Neural progenitor cell (in vitro differentiated cells): ENCODE data around the gene GUCA2A. TPM values are rescaled to one million over a fixed set of nuclear protein-coding genes. Genes with fewer than 3 reads are reported as not detected.

Experiments
- DNase-seq: peaks from one replicate; pipeline ENCODE4 v3.0.0-alpha.2; 2016; ENCODE audit warnings: low spot score
- H2AFZ ChIP-seq: fragments of 200-600 bp; sonication (generic); replicated peaks from 2 replicates; pipeline ENCODE4 v1.6.1; 2016; ENCODE audit warnings: antibody characterized with exemption
- H3F3A ChIP-seq: fragments of 200-600 bp; sonication (generic); 2 replicates; pipeline ENCODE4 v1.6.1; 2016; ENCODE audit warnings: antibody characterized with exemption, low read depth
- H3K27ac ChIP-seq: fragments of 200-600 bp; sonication (generic); 2 replicates; pipeline ENCODE4 v1.5.1; 2016; ENCODE audit warnings: mild to moderate bottlenecking
- H3K27me3 ChIP-seq: fragments of 200-600 bp; sonication (generic); 2 replicates; pipeline ENCODE4 v1.6.1; 2016; ENCODE audit warnings: mild to moderate bottlenecking, moderate library complexity
- H3K36me3 ChIP-seq: fragments of 200-600 bp; sonication (generic); 2 replicates; pipeline ENCODE4 v1.5.1; 2016
- H3K4me1 ChIP-seq: fragments of 200-600 bp; sonication (generic); 2 replicates; pipeline ENCODE4 v1.6.1; 2016; ENCODE audit warnings: mixed run types
- H3K4me2 ChIP-seq: fragments of 200-600 bp; sonication (generic); 2 replicates; pipeline ENCODE4 v1.6.1; 2016
- H3K4me3 ChIP-seq: fragments of 200-600 bp; sonication (generic); 2 replicates; pipeline ENCODE4 v1.5.1; 2016
- H3K79me2 ChIP-seq: fragments of 200-600 bp; sonication (generic); 2 replicates; pipeline ENCODE4 v1.6.1; 2016; ENCODE audit warnings: low read depth
- H3K9ac ChIP-seq: fragments of 200-600 bp; sonication (generic); 2 replicates; pipeline ENCODE4 v1.6.1; 2016
- H3K9me3 ChIP-seq: fragments of 200-600 bp; sonication (generic); 2 replicates; pipeline ENCODE4 v1.5.1; 2016; ENCODE audit warnings: low read depth
- H4K20me1 ChIP-seq: fragments of 200-600 bp; sonication (generic); 2 replicates; pipeline ENCODE4 v1.6.1; 2016; ENCODE audit warnings: low read depth
- H3K27ac Mint-ChIP-seq: 3 replicates; pipeline ENCODE4 v1.8.0; 2021; ENCODE audit warnings: mixed read lengths
- H3K27me3 Mint-ChIP-seq: 2 replicates; pipeline ENCODE4 v1.8.0; 2022; ENCODE audit warnings: low read depth, mild to moderate bottlenecking, inconsistent platforms, moderate library complexity, mixed read lengths; ENCODE audit not compliant: insufficient read depth
- H3K36me3 Mint-ChIP-seq: 3 replicates; pipeline ENCODE4 v1.8.0; 2021; ENCODE audit warnings: mixed read lengths
- H3K4me1 Mint-ChIP-seq: 3 replicates; pipeline ENCODE4 v1.8.0; 2021; ENCODE audit warnings: mixed read lengths
- H3K4me3 Mint-ChIP-seq: 3 replicates; pipeline ENCODE4 v1.8.0; 2021; ENCODE audit warnings: mild to moderate bottlenecking, moderate library complexity, mixed read lengths
- H3K9me3 Mint-ChIP-seq: 3 replicates; pipeline ENCODE4 v1.8.0; 2020; ENCODE audit warnings: mixed read lengths
- EZH2 ChIP-seq: fragments of 200-600 bp; sonication (generic); IDR thresholded peaks from 2 replicates; pipeline ENCODE4 v1.6.1; 2017; ENCODE audit warnings: antibody characterized with exemption, mild to moderate bottlenecking, moderate library complexity
- EZH2phosphoT487 ChIP-seq: fragments of 200-600 bp; sonication (generic); IDR thresholded peaks from 2 replicates; pipeline ENCODE4 v1.6.1; 2017; ENCODE audit warnings: antibody characterized with exemption
- total RNA-seq: library from RNA; depleted of rRNA; stranded (reverse); fragments of >200 nt; gene quantifications from 2 replicates; pipeline ENCODE4 v1.2.3, GENCODE V29; 2015; ENCODE audit warnings: low replicate concordance
- TF ChIP-seq, protein P1 (sequence below): fragments of 200-600 bp; sonication (generic); IDR thresholded peaks from 2 replicates; pipeline ENCODE4 v1.5.1; 2017; ENCODE audit warnings: antibody characterized with exemption, mild to moderate bottlenecking

The GUCA2A gene
- total RNA-seq, 1 donor from 2014 or later: not detected

DNA sequence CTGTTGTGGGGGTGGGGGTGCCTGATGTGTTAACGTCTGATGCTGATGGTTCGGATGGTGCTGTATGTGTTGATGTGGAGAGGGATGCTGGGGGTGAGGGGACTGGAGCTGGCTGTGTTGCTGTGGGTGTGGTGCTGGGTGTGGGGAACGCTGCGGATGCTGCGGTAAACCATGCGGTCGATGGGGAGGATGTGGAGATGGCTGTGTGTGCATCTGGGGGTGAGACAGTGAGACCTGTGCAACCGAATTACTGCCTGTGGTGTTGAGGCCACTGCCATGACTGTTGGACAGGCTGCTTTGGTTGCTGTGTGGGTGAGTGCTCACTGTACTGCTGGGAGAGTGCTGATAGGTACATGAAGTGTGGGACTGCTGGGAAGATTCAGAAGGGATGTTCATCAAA, 26.8 kb upstream of the GUCA2A start:
- H3K36me3 Mint-ChIP-seq: peaks cover 25% of the 10 kb centered on the region
- peaks cover 4% of the 10 kb centered on the region for H3K36me3 ChIP-seq
- no peak overlapping the region for H3K4me3 ChIP-seq
- DNase-seq: no peak
- no peaks in the 10 kb centered on the region for H3K27me3 Mint-ChIP-seq
- no peaks in the 10 kb centered on the region for H3K9me3 Mint-ChIP-seq
- H3K27ac ChIP-seq: no peak overlapping the region
- no peak overlapping the region for H3K9ac ChIP-seq
- no peaks in the 10 kb centered on the region for H3K4me1 Mint-ChIP-seq
- H4K20me1 ChIP-seq: peaks cover 5% of the 10 kb centered on the region
- H3K9me3 ChIP-seq: no peaks in the 10 kb centered on the region
- no peaks in the 10 kb centered on the region for H3K27me3 ChIP-seq
- H3K79me2 ChIP-seq: no peaks in the 10 kb centered on the region
- no peak overlapping the region for H3K4me3 Mint-ChIP-seq
- H3K27ac Mint-ChIP-seq: no peak overlapping the region
- TF ChIP-seq EZH2 (no peak), EZH2phosphoT487 (no peak)
- TF ChIP-seq, protein P1, sequence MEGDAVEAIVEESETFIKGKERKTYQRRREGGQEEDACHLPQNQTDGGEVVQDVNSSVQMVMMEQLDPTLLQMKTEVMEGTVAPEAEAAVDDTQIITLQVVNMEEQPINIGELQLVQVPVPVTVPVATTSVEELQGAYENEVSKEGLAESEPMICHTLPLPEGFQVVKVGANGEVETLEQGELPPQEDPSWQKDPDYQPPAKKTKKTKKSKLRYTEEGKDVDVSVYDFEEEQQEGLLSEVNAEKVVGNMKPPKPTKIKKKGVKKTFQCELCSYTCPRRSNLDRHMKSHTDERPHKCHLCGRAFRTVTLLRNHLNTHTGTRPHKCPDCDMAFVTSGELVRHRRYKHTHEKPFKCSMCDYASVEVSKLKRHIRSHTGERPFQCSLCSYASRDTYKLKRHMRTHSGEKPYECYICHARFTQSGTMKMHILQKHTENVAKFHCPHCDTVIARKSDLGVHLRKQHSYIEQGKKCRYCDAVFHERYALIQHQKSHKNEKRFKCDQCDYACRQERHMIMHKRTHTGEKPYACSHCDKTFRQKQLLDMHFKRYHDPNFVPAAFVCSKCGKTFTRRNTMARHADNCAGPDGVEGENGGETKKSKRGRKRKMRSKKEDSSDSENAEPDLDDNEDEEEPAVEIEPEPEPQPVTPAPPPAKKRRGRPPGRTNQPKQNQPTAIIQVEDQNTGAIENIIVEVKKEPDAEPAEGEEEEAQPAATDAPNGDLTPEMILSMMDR: no peak
- no peaks in the 10 kb centered on the region for H3F3A ChIP-seq
- no peak overlapping the region for H3K4me2 ChIP-seq
- peaks cover 12% of the 10 kb centered on the region for H3K4me1 ChIP-seq
- H2AFZ ChIP-seq: no peak overlapping the region

DNA sequence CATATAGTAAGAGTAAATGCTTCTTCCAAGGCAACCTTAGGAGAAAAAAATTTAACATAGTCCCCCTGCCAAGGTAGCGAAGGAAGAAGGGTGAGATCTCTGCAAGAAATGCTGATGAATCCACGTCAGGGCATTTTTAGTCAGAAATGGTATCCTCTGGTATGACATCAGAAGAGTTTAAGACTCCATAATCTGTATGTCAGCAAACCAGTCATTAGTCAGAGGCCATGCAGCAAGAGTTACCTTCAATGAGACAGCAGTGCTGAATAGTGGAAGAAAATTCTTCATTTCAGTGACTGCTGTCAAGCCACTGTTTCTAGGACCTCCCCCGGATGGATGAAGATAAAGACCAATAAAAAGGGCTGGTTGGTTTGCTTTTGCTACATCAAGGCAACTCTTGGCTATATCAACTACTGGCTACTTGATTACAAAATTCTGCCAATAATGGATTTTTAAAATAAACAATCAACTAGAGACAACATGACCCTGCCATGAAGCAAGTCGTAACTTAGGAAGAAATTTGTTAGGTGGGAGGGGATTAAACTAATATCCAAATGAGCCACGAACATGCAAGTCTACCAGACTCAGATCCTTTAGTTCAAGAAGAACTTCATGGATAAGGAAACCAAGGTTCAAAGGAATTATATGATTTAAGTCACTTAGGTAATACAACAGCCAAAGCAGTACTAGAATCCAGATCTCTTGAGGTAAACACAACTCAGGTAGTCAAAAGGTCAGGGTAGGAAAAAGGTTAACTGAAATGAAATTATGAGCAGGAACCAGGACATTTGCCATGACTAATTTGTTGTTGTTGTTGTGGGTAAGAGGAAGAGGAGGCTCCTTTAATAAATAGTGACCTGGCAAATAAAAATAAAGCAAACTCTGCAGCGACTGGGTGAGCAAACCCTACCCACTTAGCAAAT, 25.6 kb upstream of the GUCA2A start:
- Histone ChIP-seq H3K4me2 (no peak overlapping the region), H3F3A (no peaks in the 10 kb centered on the region), H3K9me3 (no peaks in the 10 kb centered on the region), H3K36me3 (peaks cover 4% of the 10 kb centered on the region), H3K9ac (no peak overlapping the region), H3K27me3 (no peaks in the 10 kb centered on the region), H3K4me1 (peaks cover 12% of the 10 kb centered on the region), H4K20me1 (peaks cover 5% of the 10 kb centered on the region), H3K79me2 (no peaks in the 10 kb centered on the region), H3K4me3 (no peak overlapping the region), H3K27ac (no peak overlapping the region), H2AFZ (no peak overlapping the region)
- Mint-ChIP-seq H3K27ac (no peak overlapping the region), H3K9me3 (no peaks in the 10 kb centered on the region), H3K27me3 (no peaks in the 10 kb centered on the region), H3K4me1 (no peaks in the 10 kb centered on the region), H3K4me3 (no peak overlapping the region), H3K36me3 (peaks cover 33% of the 10 kb centered on the region)
- no peak for DNase-seq
- no peak for TF ChIP-seq EZH2
- TF ChIP-seq, protein P1: no peak
- no peak for TF ChIP-seq EZH2phosphoT487

DNA sequence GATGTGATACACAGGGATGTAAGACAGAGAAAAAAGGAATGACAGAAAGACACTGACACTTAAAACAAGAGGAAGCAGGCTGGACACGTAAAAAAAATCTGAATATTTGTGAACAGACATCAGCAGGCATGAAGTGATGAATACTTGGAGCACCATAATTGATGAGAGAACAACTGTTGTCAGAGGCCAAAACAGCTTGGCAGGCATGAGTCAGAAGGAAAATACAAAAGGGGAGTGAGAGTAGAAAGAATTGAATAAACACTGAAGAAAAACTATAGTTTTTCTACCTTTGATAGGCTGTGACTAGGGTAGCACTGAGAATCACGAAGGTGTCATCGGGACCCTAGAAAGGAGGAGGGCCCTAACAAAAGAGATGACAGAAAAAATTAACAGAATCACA, 21.6 kb upstream of the GUCA2A start:
- Histone ChIP-seq H3K27ac (no peak overlapping the region), H3K9me3 (no peaks in the 10 kb centered on the region), H3K4me3 (no peak overlapping the region), H3K4me1 (peaks cover 12% of the 10 kb centered on the region), H3K4me2 (no peak overlapping the region), H3K36me3 (no peaks in the 10 kb centered on the region), H3K79me2 (no peaks in the 10 kb centered on the region), H2AFZ (no peak overlapping the region), H4K20me1 (peaks cover 7% of the 10 kb centered on the region), H3K9ac (no peak overlapping the region), H3K27me3 (no peaks in the 10 kb centered on the region), H3F3A (no peaks in the 10 kb centered on the region)
- Mint-ChIP-seq H3K27ac (peak overlapping the region; percentile 27), H3K36me3 (peaks cover 35% of the 10 kb centered on the region), H3K4me1 (no peaks in the 10 kb centered on the region), H3K9me3 (no peaks in the 10 kb centered on the region), H3K4me3 (no peak overlapping the region), H3K27me3 (no peaks in the 10 kb centered on the region)
- TF ChIP-seq, protein P1: no peak
- TF ChIP-seq EZH2 (no peak), EZH2phosphoT487 (no peak)
- DNase-seq: no peak
